OCI-LY3 (cell line): ENCODE measurements around the gene SHC1.

Source experiments
- EZH2phosphoT487 ChIP-seq: fragments of 200-600 bp; shearing (Covaris generic); IDR thresholded peaks from 2 replicates; pipeline ENCODE4 v1.6.1; 2018; ENCODE audit warnings: antibody characterized with exemption, mixed run types, low read depth
- TF ChIP-seq, protein P1 (sequence below): fragments of 200-600, 300-600 bp; sonication (generic); IDR thresholded peaks from 2 replicates; pipeline ENCODE4 v1.5.1; 2014; ENCODE audit warnings: antibody characterized with exemption, low read length, low read depth

DNA sequence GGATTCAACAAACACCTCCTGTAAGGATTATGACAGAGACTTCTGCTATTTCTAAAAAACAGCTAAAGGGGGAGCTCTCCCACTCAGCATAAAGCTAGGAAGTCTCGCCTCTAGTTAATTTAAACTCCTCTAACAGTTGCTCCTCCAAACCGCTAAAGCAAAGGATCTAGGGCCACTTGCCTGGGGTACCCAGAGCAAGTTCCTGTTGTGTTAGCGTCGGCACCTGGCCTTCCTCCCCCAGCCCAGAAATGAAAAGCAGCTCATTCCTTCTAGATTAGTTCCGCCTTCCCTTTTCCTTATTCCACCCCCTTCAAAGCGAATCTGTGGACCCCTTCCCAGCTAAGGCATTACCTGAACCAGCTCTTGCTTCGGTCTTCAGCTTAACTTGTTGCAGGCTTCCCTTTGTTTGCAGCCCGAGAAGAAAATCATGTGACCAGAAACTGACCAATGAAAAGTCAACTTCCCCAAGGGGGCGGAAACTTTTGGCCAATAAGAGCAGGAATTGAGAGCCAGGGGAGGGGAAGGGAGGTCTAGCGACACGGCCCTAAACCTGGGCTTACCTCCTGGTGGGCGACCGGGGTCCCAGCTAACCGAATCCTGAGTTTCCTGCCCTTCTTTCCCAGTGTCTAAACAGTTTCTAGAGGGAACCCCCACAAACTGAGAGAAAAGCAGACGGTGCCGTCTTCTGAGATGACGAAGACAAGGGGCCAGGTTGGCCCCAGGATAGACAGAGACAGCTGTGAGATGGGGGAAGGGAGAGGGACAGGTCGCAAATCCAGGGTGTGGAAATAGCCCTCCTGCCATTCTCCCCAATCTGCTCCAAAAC is 14.6 kb downstream of the SHC1 start, which contains the start of gene PBXIP1:
- TF ChIP-seq, protein P1, sequence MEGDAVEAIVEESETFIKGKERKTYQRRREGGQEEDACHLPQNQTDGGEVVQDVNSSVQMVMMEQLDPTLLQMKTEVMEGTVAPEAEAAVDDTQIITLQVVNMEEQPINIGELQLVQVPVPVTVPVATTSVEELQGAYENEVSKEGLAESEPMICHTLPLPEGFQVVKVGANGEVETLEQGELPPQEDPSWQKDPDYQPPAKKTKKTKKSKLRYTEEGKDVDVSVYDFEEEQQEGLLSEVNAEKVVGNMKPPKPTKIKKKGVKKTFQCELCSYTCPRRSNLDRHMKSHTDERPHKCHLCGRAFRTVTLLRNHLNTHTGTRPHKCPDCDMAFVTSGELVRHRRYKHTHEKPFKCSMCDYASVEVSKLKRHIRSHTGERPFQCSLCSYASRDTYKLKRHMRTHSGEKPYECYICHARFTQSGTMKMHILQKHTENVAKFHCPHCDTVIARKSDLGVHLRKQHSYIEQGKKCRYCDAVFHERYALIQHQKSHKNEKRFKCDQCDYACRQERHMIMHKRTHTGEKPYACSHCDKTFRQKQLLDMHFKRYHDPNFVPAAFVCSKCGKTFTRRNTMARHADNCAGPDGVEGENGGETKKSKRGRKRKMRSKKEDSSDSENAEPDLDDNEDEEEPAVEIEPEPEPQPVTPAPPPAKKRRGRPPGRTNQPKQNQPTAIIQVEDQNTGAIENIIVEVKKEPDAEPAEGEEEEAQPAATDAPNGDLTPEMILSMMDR: peak; percentile 55
- TF ChIP-seq EZH2phosphoT487: no peak
